GM10266 (cell line): ENCODE measurements around the gene SETBP1.

Source experiments
- DNase-seq: peaks from one replicate; pipeline ENCODE4 v3.0.0; 2012; ENCODE audit errors: extremely low spot score
- CTCF ChIP-seq: IDR thresholded peaks from 2 replicates; pipeline ENCODE4 v1.5.1; 2012; ENCODE audit warnings: mild to moderate bottlenecking, low read depth; ENCODE audit not compliant: control insufficient read depth, insufficient read depth; ENCODE audit errors: missing control alignments

The SETBP1 gene

GRCh38 chr18:44783371-44783770, 102.7 kb downstream of the SETBP1 start:
- TF ChIP-seq CTCF, result no peak
- DNase-seq, result no peak

GRCh38 chr18:44786257-44786656, 105.6 kb downstream of the SETBP1 start:
- TF ChIP-seq CTCF, result no peak
- DNase-seq, result no peak

- TF ChIP-seq CTCF, result no peak
- DNase-seq, result peak; percentile 37
These were observed 106.0 kb downstream of the SETBP1 start for GRCh38 chr18:44786688-44787087.

GRCh38 chr18:44788334-44788733, 107.6 kb downstream of the SETBP1 start:
- no peak for DNase-seq
- no peak for TF ChIP-seq CTCF

- DNase-seq, result no peak
- TF ChIP-seq CTCF, result no peak
These were observed 109.0 kb downstream of the SETBP1 start for GRCh38 chr18:44789710-44790109.

GRCh38 chr18:44790860-44791259, 110.2 kb downstream of the SETBP1 start:
- DNase-seq, result no peak
- no peak for TF ChIP-seq CTCF

- no peak for DNase-seq
- no peak for TF ChIP-seq CTCF
These were observed 110.8 kb downstream of the SETBP1 start for GRCh38 chr18:44791520-44791919.
